HL-60/S4 treated with retinoic acid at 250 ng/mL for 4 days and 3 days (cell line): ENCODE data around the gene ACVR1.
"Not testable (repeated sequence)": the region's sequence is repeated elsewhere in the genome, so short reads cannot be mapped to it uniquely, and the experiment has no call there.

ENCODE experiments used
- in situ Hi-C: fragments of 300-500 bp; cut with MboI; formaldehyde crosslinking; loops from 2 replicates; pipeline ENCODE4 v1.7.0; 2022; ENCODE audit warnings: low sequenced_read_pairs

ACVR1 gene

GRCh38 chr2:157727693-157728092 is 148.4 kb downstream of the ACVR1 start:
- in situ Hi-C loops, result no loop called here

- in situ Hi-C loops, result no loop called here
Measured at GRCh38 chr2:157726946-157727345, 149.2 kb downstream of the ACVR1 start.

- in situ Hi-C loops, result no loop called here
Measured at GRCh38 chr2:157725846-157726245, 150.3 kb downstream of the ACVR1 start.

- in situ Hi-C loops, result no loop called here
Measured at GRCh38 chr2:157722580-157723234, 153.4 kb downstream of the ACVR1 start.

- in situ Hi-C loops, result no loop called here
Measured at GRCh38 chr2:157720504-157720903, 155.6 kb downstream of the ACVR1 start.

- in situ Hi-C loops, result not testable (repeated sequence)
Measured at GRCh38 chr2:157704653-157705052, 171.5 kb downstream of the ACVR1 start.

- in situ Hi-C loops, result not testable (repeated sequence)
Measured at GRCh38 chr2:157704148-157704547, 172.0 kb downstream of the ACVR1 start.

- in situ Hi-C loops, result no loop called here
Measured at GRCh38 chr2:157699806-157700205, 176.3 kb downstream of the ACVR1 start.

- in situ Hi-C loops, result no loop called here
Measured at GRCh38 chr2:157699009-157699408, 177.1 kb downstream of the ACVR1 start.

- in situ Hi-C loops, result no loop called here
Measured at GRCh38 chr2:157698430-157698829, 177.7 kb downstream of the ACVR1 start.

GRCh38 chr2:157696036-157696435 is 180.1 kb downstream of the ACVR1 start:
- in situ Hi-C loops, result no loop called here

GRCh38 chr2:157692768-157693167 is 183.4 kb downstream of the ACVR1 start:
- in situ Hi-C loops, result no loop called here

- in situ Hi-C loops, result no loop called here
Measured at GRCh38 chr2:157691695-157692094, 184.4 kb downstream of the ACVR1 start.

- in situ Hi-C loops, result no loop called here
Measured at GRCh38 chr2:157691131-157691530, 185.0 kb downstream of the ACVR1 start.
